OCI-LY1 (cell line): Measurements from ENCODE around the gene CSF3R.

ENCODE experiments used
- H2AFZ ChIP-seq: fragments of 200-600 bp; sonication (generic), shearing (Covaris generic); 2 replicates; pipeline ENCODE4 v1.6.0; 2014; ENCODE audit warnings: antibody characterized with exemption, mild to moderate bottlenecking, low read length
- H3F3A ChIP-seq: fragments of 200-600 bp; sonication (generic), shearing (Covaris generic); 2 replicates; pipeline ENCODE4 v1.6.0; 2014; ENCODE audit warnings: mild to moderate bottlenecking, antibody characterized with exemption, low read length, moderate library complexity; ENCODE audit not compliant: insufficient read depth
- H3K27ac ChIP-seq: fragments of 200-600 bp; sonication (generic); 2 replicates; pipeline ENCODE4 v1.5.1; 2014; ENCODE audit warnings: low read length, mixed run types, mild to moderate bottlenecking, low read depth; ENCODE audit not compliant: poor library complexity, severe bottlenecking
- H3K27me3 ChIP-seq: fragments of 200-600 bp; sonication (generic); 2 replicates; pipeline ENCODE4 v1.6.0; 2014; ENCODE audit warnings: antibody characterized with exemption, mild to moderate bottlenecking, low read length, moderate library complexity; ENCODE audit not compliant: insufficient read depth
- H3K36me3 ChIP-seq: fragments of 200-600 bp; sonication (generic); 2 replicates; pipeline ENCODE4 v1.6.1; 2014; ENCODE audit warnings: mild to moderate bottlenecking, antibody characterized with exemption, low read length, moderate library complexity, mixed read lengths; ENCODE audit not compliant: insufficient read depth
- H3K4me1 ChIP-seq: fragments of 200-600 bp; sonication (generic); 2 replicates; pipeline ENCODE4 v1.5.1; 2014; ENCODE audit warnings: mild to moderate bottlenecking, low read length, moderate library complexity; ENCODE audit not compliant: insufficient read depth, severe bottlenecking
- H3K4me2 ChIP-seq: fragments of 200-600 bp; sonication (generic), shearing (Covaris generic); 2 replicates; pipeline ENCODE4 v1.6.1; 2014; ENCODE audit warnings: low read length
- H3K4me3 ChIP-seq: fragments of 200-600 bp; sonication (generic); 2 replicates; pipeline ENCODE4 v1.5.1; 2014; ENCODE audit warnings: low read length, low read depth, mild to moderate bottlenecking, mixed read lengths; ENCODE audit not compliant: poor library complexity, severe bottlenecking
- H3K79me2 ChIP-seq: fragments of 200-600 bp; shearing (Covaris generic); 2 replicates; pipeline ENCODE4 v1.6.1; 2016; ENCODE audit warnings: mixed run types, low read length, mixed read lengths; ENCODE audit not compliant: insufficient read depth
- H3K9ac ChIP-seq: fragments of 200-600 bp; sonication (generic), shearing (Covaris generic); 2 replicates; pipeline ENCODE4 v1.6.1; 2014; ENCODE audit warnings: mild to moderate bottlenecking, low read length, mixed read lengths
- H3K9me2 ChIP-seq: fragments of 200-600 bp; sonication (generic), shearing (Covaris generic); 2 replicates; pipeline ENCODE4 v1.6.1; 2014; ENCODE audit warnings: low read depth, mild to moderate bottlenecking, low read length, mixed read lengths
- H3K9me3 ChIP-seq: fragments of 200-600 bp; shearing (Covaris generic); 2 replicates; pipeline ENCODE4 v1.6.1; 2014; ENCODE audit warnings: low read length, mixed read lengths
- H4K20me1 ChIP-seq: fragments of 200-600 bp; sonication (generic), shearing (Covaris generic); 2 replicates; pipeline ENCODE4 v1.6.0; 2016; ENCODE audit warnings: mild to moderate bottlenecking, low read length; ENCODE audit not compliant: insufficient read depth
- EZH2 ChIP-seq: fragments of 200-600 bp; sonication (generic), shearing (Covaris generic); IDR thresholded peaks from 2 replicates; pipeline ENCODE4 v1.8.0; 2017; ENCODE audit warnings: borderline replicate concordance, mixed run types, mild to moderate bottlenecking, antibody characterized with exemption, low read length, moderate library complexity, mixed read lengths
- TF ChIP-seq, protein P1 (sequence below): fragments of 200-600 bp; sonication (generic), shearing (Covaris generic); IDR thresholded peaks from 2 replicates; pipeline ENCODE4 v1.5.1; 2017; ENCODE audit warnings: mild to moderate bottlenecking, antibody characterized with exemption, low read length, moderate library complexity, mixed read lengths

The CSF3R gene

DNA sequence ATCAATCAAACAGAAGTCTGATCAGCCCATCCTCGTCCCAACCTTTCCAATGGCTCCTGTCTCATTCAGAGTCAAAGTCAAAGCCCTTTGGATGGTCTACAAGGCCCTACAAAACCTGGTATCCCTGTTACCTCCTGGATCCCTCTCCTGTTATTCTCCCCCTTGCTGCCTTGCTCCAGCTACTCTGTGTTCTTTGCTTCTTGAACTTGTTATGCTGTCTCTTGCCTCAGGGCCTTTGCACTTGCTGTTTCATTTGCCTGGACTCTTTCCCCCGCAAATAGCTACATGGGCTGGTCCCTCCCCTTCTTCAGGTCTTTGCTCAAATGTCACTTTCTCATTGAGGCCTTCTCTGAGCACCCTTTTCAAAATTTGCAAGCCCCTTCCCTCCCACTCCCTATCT is 1.4 kb upstream of the CSF3R start:
- no peaks in the 10 kb centered on the region for H3K79me2 ChIP-seq
- no peak overlapping the region for H3K4me2 ChIP-seq
- no peaks in the 10 kb centered on the region for H3K9me2 ChIP-seq
- no peaks in the 10 kb centered on the region for H4K20me1 ChIP-seq
- no peak for TF ChIP-seq EZH2
- TF ChIP-seq, protein P1, sequence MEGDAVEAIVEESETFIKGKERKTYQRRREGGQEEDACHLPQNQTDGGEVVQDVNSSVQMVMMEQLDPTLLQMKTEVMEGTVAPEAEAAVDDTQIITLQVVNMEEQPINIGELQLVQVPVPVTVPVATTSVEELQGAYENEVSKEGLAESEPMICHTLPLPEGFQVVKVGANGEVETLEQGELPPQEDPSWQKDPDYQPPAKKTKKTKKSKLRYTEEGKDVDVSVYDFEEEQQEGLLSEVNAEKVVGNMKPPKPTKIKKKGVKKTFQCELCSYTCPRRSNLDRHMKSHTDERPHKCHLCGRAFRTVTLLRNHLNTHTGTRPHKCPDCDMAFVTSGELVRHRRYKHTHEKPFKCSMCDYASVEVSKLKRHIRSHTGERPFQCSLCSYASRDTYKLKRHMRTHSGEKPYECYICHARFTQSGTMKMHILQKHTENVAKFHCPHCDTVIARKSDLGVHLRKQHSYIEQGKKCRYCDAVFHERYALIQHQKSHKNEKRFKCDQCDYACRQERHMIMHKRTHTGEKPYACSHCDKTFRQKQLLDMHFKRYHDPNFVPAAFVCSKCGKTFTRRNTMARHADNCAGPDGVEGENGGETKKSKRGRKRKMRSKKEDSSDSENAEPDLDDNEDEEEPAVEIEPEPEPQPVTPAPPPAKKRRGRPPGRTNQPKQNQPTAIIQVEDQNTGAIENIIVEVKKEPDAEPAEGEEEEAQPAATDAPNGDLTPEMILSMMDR = no peak
- peaks cover 18% of the 10 kb centered on the region for H3K27me3 ChIP-seq
- H3K36me3 ChIP-seq = no peaks in the 10 kb centered on the region
- H2AFZ ChIP-seq = no peak overlapping the region
- peaks cover 8% of the 10 kb centered on the region for H3K4me1 ChIP-seq
- H3K27ac ChIP-seq = no peak overlapping the region
- H3F3A ChIP-seq = no peaks in the 10 kb centered on the region
- no peak overlapping the region for H3K9ac ChIP-seq
- H3K9me3 ChIP-seq = no peaks in the 10 kb centered on the region
- H3K4me3 ChIP-seq = no peak overlapping the region

DNA sequence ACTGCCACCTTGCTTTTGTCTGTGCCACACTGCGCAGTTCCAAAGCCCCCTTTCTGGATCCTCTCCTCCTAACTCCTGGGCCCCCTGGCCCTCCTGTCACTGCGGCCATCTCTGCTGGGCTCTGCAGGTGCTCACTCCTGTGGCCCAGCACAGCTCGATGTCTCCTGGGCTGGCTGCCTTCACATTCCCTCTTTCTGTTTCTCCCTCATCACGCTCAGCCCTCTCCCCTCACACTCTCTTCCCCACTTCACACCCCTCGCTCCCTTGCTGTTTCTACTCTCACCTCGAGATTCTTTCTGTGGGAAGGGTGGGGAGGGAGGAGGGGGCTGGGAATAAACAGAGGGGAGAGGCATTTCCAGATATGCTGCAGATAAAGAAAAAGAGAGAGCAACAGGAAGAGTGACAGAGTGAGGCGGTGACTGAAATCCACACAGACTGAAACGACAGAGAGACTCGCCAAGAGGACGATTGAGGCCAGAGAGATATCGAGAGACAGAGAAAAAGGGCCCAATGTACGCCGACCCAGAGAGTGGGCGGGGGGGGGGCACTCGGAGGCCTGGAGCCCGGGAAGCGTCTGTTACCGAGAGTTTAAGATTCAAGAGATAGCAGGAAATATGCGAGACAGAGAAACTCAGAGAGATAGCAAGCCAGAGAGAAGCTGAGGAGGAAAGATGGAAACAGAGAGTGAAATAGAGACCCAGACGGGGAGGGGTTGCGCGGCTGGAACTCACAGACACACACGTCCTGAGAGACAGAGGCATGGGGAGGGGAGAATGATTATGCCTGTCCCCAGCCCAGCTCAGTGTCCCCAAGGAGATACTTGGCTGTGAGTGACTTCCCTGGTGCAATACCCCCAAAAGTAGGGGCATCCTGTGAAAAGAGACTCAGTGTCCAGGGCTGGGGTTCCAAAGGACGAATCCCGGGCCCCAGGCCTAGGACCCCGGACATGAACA is 666 bp downstream of the CSF3R start:
- Histone ChIP-seq H3K9me3 (no peaks in the 10 kb centered on the region), H3K4me3 (no peak overlapping the region), H3K27ac (no peak overlapping the region), H3K36me3 (no peaks in the 10 kb centered on the region), H3K4me1 (peaks cover 8% of the 10 kb centered on the region), H2AFZ (no peak overlapping the region), H3K79me2 (no peaks in the 10 kb centered on the region), H3F3A (no peaks in the 10 kb centered on the region), H3K4me2 (no peak overlapping the region), H3K27me3 (peaks cover 18% of the 10 kb centered on the region), H3K9ac (no peak overlapping the region), H3K9me2 (no peaks in the 10 kb centered on the region), H4K20me1 (no peaks in the 10 kb centered on the region)
- no peak for TF ChIP-seq EZH2
- TF ChIP-seq, protein P1 = no peak

DNA sequence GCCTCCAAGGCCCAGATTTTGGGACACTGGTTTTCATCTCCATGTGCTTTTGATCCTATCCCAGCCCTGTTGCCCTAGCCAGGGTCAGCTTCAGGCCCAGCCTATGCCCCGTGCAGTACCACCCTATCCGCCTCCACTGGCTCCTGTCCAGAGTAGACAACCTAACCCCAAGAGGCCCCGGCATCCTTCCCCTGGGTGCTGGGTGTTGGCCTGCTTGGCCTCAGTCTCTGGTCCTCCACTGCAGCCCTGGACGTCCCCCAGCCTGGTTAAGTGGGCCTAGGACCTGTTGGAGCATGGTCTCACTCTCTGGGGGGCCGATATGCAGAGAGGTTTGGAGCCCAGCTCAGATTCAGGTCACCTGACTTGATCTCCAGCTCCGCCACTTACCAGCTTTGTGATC is 1.6 kb downstream of the CSF3R start:
- H3K79me2 ChIP-seq = no peaks in the 10 kb centered on the region
- H3K9me3 ChIP-seq = no peaks in the 10 kb centered on the region
- no peaks in the 10 kb centered on the region for H3K4me1 ChIP-seq
- TF ChIP-seq, protein P1 = no peak
- TF ChIP-seq EZH2 = no peak
- no peaks in the 10 kb centered on the region for H3K9me2 ChIP-seq
- H3K27me3 ChIP-seq = peaks cover 18% of the 10 kb centered on the region
- no peak overlapping the region for H3K4me3 ChIP-seq
- H3K27ac ChIP-seq = no peak overlapping the region
- H4K20me1 ChIP-seq = no peaks in the 10 kb centered on the region
- no peaks in the 10 kb centered on the region for H3F3A ChIP-seq
- no peak overlapping the region for H3K4me2 ChIP-seq
- H2AFZ ChIP-seq = no peak overlapping the region
- H3K36me3 ChIP-seq = no peaks in the 10 kb centered on the region
- no peak overlapping the region for H3K9ac ChIP-seq
